HepG2 (cell line): Measurements from ENCODE around the gene KIF1B. TPM values are rescaled to one million over a fixed set of nuclear protein-coding genes. Genes with fewer than 3 reads are reported as not detected.
A peak's percentile ranks its signal among the peaks of the same experiment; 100 is the strongest.

Experiments
- ATAC-seq: fragments of 200-7000 bp; cut with Tn5 transposase; 3 replicates; pipeline ENCODE4 v1.9.1; 2020; ENCODE audit warnings: mild to moderate bottlenecking, moderate library complexity
- BruUV-seq: library from RNA; stranded (reverse); fragments of 400-500 nt; replicated peaks from 2 replicates; lab custom pipeline; 2021; lab: Mats Ljungman, UMichigan
- CTCF ChIA-PET: fragments of 300-600 bp; formaldehyde crosslinking; extraction: SDS; loops from one replicate; lab custom pipeline; 2021; ENCODE audit warnings: low total read pairs, inconsistent platforms, low intra/inter-chr PET ratio; lab: Yijun Ruan, JAX
- POLR2A ChIA-PET: fragments of 350-600 bp; sonication (Branson Sonifier 250); formaldehyde crosslinking; loops from one replicate; lab custom pipeline; 2020; ENCODE audit warnings: antibody characterized with exemption, inconsistent platforms; lab: Yijun Ruan, JAX
- DNase-seq: peaks from one replicate; pipeline ENCODE4 v3.0.0-alpha.2; 2015; ENCODE audit warnings: low spot score
- FAIRE-seq: peaks from 3 replicates; lab custom pipeline; 2011; peaks lifted over from hg19 to GRCh38; lab: Jason Lieb, UNC
- H2AFZ ChIP-seq: one replicate; pipeline ENCODE4 v1.6.1; 2011; ENCODE audit warnings: low read length, inconsistent platforms
- H3K27ac ChIP-seq: fragments of 300-600 bp; 3 replicates; pipeline ENCODE4 v1.8.0; 2011; ENCODE audit warnings: mixed run types, mild to moderate bottlenecking, mixed read lengths, low read length, inconsistent platforms; ENCODE audit not compliant: insufficient read depth; ENCODE audit errors: extremely low read length
- H3K27me3 ChIP-seq, 2 experiments: fragments of 200-600 bp in 1 of 2; 2 replicates in 1 of 2; 3 replicates in 1 of 2; pipeline versions ENCODE4 v1.6.0 to v1.8.0; 2011; ENCODE audit warnings: low read length in 2 of 2, mild to moderate bottlenecking in 2 of 2, moderate library complexity in 2 of 2, inconsistent platforms in 1 of 2; ENCODE audit not compliant: insufficient read depth in 2 of 2, control insufficient read depth in 1 of 2
- H3K36me3 ChIP-seq, 2 experiments: fragments of 200-600 bp in 1 of 2; replicated peaks in 1 of 2; 2 replicates in 1 of 2; 3 replicates in 1 of 2; pipeline versions ENCODE4 v1.5.1 to v1.8.0; 2011; ENCODE audit warnings: low read length in 2 of 2, inconsistent platforms in 1 of 2; ENCODE audit not compliant: insufficient read depth in 2 of 2, control insufficient read depth in 1 of 2
- H3K4me1 ChIP-seq: 2 replicates; pipeline ENCODE4 v1.5.1; 2012; ENCODE audit warnings: low read length, inconsistent platforms; ENCODE audit not compliant: insufficient read depth
- H3K4me2 ChIP-seq: 2 replicates; pipeline ENCODE4 v1.6.0; 2011; ENCODE audit warnings: low read depth, low read length, inconsistent platforms
- H3K4me3 ChIP-seq, 3 experiments: fragments of 200-600 bp in 1 of 3; sonication (generic), shearing (Covaris generic) in 1 of 3; replicated peaks in 1 of 3; 2 replicates each; pipeline ENCODE4 v1.5.1; 2011 to 2016; ENCODE audit warnings: low read length in 3 of 3, inconsistent platforms in 2 of 3, low read depth in 2 of 3, mild to moderate bottlenecking in 2 of 3, control low read depth in 1 of 3, mixed read lengths in 1 of 3; ENCODE audit not compliant: insufficient read depth in 1 of 3
- H3K79me2 ChIP-seq: one replicate; pipeline ENCODE4 v1.6.1; 2011; ENCODE audit warnings: low read length, inconsistent platforms; ENCODE audit not compliant: insufficient read depth
- H3K9ac ChIP-seq: 2 replicates; pipeline ENCODE4 v1.6.0; 2011; ENCODE audit warnings: mild to moderate bottlenecking, low read depth, low read length, inconsistent platforms; ENCODE audit not compliant: insufficient read depth
- H3K9me3 ChIP-seq: 2 replicates; pipeline ENCODE4 v1.5.1; 2012; ENCODE audit warnings: mild to moderate bottlenecking, low read length
- H4K20me1 ChIP-seq: 2 replicates; pipeline ENCODE4 v1.6.0; 2011; ENCODE audit warnings: inconsistent platforms, mild to moderate bottlenecking, low read length, moderate library complexity; ENCODE audit not compliant: insufficient read depth
- RBM22 ChIP-seq: fragments of 200-400 bp; formaldehyde crosslinking; optimal IDR thresholded peaks from 2 replicates; pipeline ENCODE3; 2017; ENCODE audit warnings: mild to moderate bottlenecking, low read length, moderate library complexity
- THAP11 ChIP-seq: IDR thresholded peaks from 2 replicates; pipeline ENCODE4 v1.6.1; 2016; ENCODE audit warnings: missing biosample characterization, missing genetic modification reagents
- WGBS: methylation state at CpG from one replicate; pipeline ENCODE4 v1.1.6; 2017; ENCODE audit warnings: low lambda C conversion rate; 5-methylcytosine and 5-hydroxymethylcytosine counted together
- in situ Hi-C: cut with HindIII; loops from 2 replicates; pipeline ENCODE4 v1.10.0; 2017; ENCODE audit warnings: low pct_unique_long_range_greater_than_20kb; ENCODE audit not compliant: extremely low pct_ligation_motif_present
- intact Hi-C: fragments of 100-400 bp; cut with micrococcal nuclease; formaldehyde crosslinking; loops from one replicate; pipeline ENCODE4 v1.10.0; 2022; ENCODE audit not compliant: unreplicated experiment
- polyA plus RNA-seq, 8 experiments: library from polyadenylated mRNA; depleted of rRNA in 3 of 8; stranded (reverse) in 7 of 8; unstranded in 1 of 8; fragments of >200 nt; fragmentation: Illumina TruSeq in 4 of 8; extraction: Trizol in 4 of 8; gene quantifications; 2 replicates each; pipeline versions ENCODE4 v1.2.1 to v1.2.3, GENCODE V29; 2011 to 2016; ENCODE audit warnings: low read depth in 4 of 8, missing spikeins in 1 of 8, mixed read lengths in 1 of 8; ENCODE audit not compliant: insufficient read depth in 1 of 8
- total RNA-seq, 5 experiments: library from RNA; depleted of rRNA; stranded (reverse); fragments of >200 nt; fragmentation: Illumina TruSeq; extraction: Trizol; gene quantifications; 2 replicates each; pipeline ENCODE4 v1.2.3, GENCODE V29; 2016; ENCODE audit warnings: low read depth in 1 of 5

Gene KIF1B
- total and polyA plus RNA-seq, 2 of the 13 experiments (the other 11 are each of a cell fraction or from before 2014, with no cell fraction given), result 26.7 to 32.5 TPM

DNA sequence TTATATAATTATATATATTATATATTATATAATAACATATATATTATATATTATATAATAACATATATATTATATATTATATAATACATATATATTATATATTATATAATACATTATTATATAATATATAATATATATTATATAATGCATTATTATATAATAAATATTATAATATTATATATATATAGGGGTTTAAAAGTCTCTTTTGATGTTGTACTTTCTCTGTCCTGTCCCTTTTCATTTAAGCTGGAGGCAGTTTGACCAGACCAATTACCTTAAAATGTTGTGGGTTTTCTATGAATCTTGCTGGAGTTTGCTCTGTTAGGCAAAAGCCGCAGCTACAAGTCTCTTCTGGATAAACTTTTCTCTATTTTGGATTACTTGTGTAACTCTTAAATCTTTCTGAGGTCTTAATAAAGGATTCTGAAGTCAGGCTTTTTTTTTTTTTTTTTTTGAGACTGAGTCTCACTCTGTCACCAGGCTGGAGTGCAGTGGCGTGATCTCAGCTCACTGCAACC is 22.2 kb upstream of the KIF1B start:
- Histone ChIP-seq H3K4me1 (peaks cover 20% of the 10 kb centered on the region; the same call in 1 of the 2 replicates), H3K4me3 (no peak overlapping the region), H3K4me2 (no peak overlapping the region), H3K27me3 (no peaks in the 10 kb centered on the region), H3K9ac (no peak overlapping the region), H3K9me3 (no peaks in the 10 kb centered on the region), H3K79me2 (no peaks in the 10 kb centered on the region), H4K20me1 (no peaks in the 10 kb centered on the region), H3K36me3 (no peaks in the 10 kb centered on the region), H3K27ac (no peak overlapping the region), H2AFZ (no peak overlapping the region)
- ChIA-PET POLR2A (no interaction called here), CTCF (no interaction called here)
- intact Hi-C loops (no loop called here), in situ Hi-C loops (no loop called here)
- ATAC-seq, result no peak
- BruUV-seq, result no TSS peak
- no peak for FAIRE-seq
- DNase-seq, result no peak
- no peak for TF ChIP-seq RBM22
- 93% methylated on average over 2 of the region's 2 CpGs for WGBS

DNA sequence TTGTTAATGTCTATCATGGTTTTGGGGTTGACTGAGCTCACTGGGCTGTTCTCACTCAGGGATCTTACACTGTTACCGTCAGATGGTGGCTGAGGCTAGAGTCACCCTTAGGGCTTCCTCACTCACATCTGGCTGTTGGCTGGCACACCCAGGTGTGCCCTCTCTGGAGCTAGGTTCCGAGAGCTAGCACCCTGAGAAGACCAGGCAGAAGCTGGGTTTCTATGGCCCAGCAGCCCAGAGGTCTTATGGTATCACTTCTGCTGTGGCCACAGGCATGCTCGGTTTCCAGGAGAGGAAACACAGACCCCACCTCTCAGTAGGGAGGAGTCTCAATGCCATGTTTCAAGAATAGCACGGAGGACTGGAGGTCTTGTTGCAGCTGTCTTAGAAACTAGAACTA is 20.7 kb upstream of the KIF1B start:
- CTCF ChIA-PET, result no interaction called here
- in situ Hi-C loops, result no loop called here

More for the DNA sequence above, 20.7 kb upstream of the KIF1B start:
- intact Hi-C loops, result no loop called here
- DNase-seq, result no peak
- no TSS peak for BruUV-seq
- no peak for ATAC-seq
- H3K4me1 ChIP-seq, result peaks cover 29% of the 10 kb centered on the region
- no peak overlapping the region for H2AFZ ChIP-seq
- no peaks in the 10 kb centered on the region for H3K9me3 ChIP-seq
- no peak for TF ChIP-seq THAP11 (CRISPR knock-in tag)
- TF ChIP-seq, all 625 proteins: peak for 0
- H3K4me3 ChIP-seq, result no peak overlapping the region
- no peaks in the 10 kb centered on the region for H3K79me2 ChIP-seq
- H3K4me2 ChIP-seq, result peak overlapping the region; percentile 18; the same call in 1 of the 2 replicates
- WGBS, result 47% methylated on average over 3 of the region's 4 CpGs
- no peaks in the 10 kb centered on the region for H3K27me3 ChIP-seq
- no peak overlapping the region for H3K27ac ChIP-seq
- H3K36me3 ChIP-seq, result no peaks in the 10 kb centered on the region
- no peak overlapping the region for H3K9ac ChIP-seq
- POLR2A ChIA-PET, result no interaction called here
- H4K20me1 ChIP-seq, result no peaks in the 10 kb centered on the region
- FAIRE-seq, result no peak
